OCI-LY3 (cell line): ENCODE data around the gene TWIST2.

ENCODE experiments used
- H2AFZ ChIP-seq: fragments of 200-600, 300-600 bp; shearing (Covaris generic); 2 replicates; pipeline ENCODE4 v1.6.0; 2014; ENCODE audit warnings: antibody characterized with exemption, low read depth, low read length
- H3K27ac ChIP-seq: fragments of 200-600, 300-600 bp; sonication (generic); 2 replicates; pipeline ENCODE4 v1.5.1; 2014; ENCODE audit warnings: mild to moderate bottlenecking, low read length, moderate library complexity, mixed read lengths
- H3K27me3 ChIP-seq: fragments of 200-600, 300-600 bp; sonication (generic); 2 replicates; pipeline ENCODE4 v1.6.1; 2014; ENCODE audit warnings: low read depth, low read length, mixed read lengths
- H3K36me3 ChIP-seq: fragments of 200-600, 300-600 bp; sonication (generic); replicated peaks from 2 replicates; pipeline ENCODE3; 2014; ENCODE audit warnings: low read depth, low read length, mixed read lengths
- H3K4me1 ChIP-seq: fragments of 300-600, 200-600 bp; sonication (generic); 2 replicates; pipeline ENCODE4 v1.6.1; 2014; ENCODE audit warnings: low read length, mixed read lengths
- H3K4me2 ChIP-seq: fragments of 200-600, 300-600 bp; sonication (generic); 2 replicates; pipeline ENCODE4 v1.6.1; 2014; ENCODE audit warnings: low read length, mixed read lengths
- H3K4me3 ChIP-seq: fragments of 300-600, 200-600 bp; sonication (generic); 2 replicates; pipeline ENCODE4 v1.5.1; 2014; ENCODE audit warnings: antibody characterized with exemption, mild to moderate bottlenecking, low read length, moderate library complexity
- H3K79me2 ChIP-seq: fragments of 300-600, 200-600 bp; shearing (Covaris generic); 2 replicates; pipeline ENCODE4 v1.6.1; 2014; ENCODE audit warnings: mild to moderate bottlenecking, low read length, mixed read lengths
- H3K9ac ChIP-seq: fragments of 300-600, 200-600 bp; shearing (Covaris generic); 2 replicates; pipeline ENCODE4 v1.6.0; 2014; ENCODE audit warnings: mild to moderate bottlenecking, low read length, moderate library complexity
- H3K9me3 ChIP-seq: fragments of 200-600, 300-600 bp; shearing (Covaris generic); 2 replicates; pipeline ENCODE4 v1.6.1; 2014; ENCODE audit warnings: low read length, mixed read lengths; ENCODE audit not compliant: insufficient read depth
- H4K20me1 ChIP-seq: fragments of 200-600, 300-600 bp; sonication (generic); 2 replicates; pipeline ENCODE4 v1.6.1; 2016; ENCODE audit warnings: low read length, mixed read lengths; ENCODE audit not compliant: insufficient read depth
- CTCF ChIP-seq: fragments of 200-600, 300-600 bp; sonication (generic); IDR thresholded peaks from 2 replicates; pipeline ENCODE4 v1.5.1; 2014; ENCODE audit warnings: antibody characterized with exemption, low read length, low read depth
- EZH2phosphoT487 ChIP-seq: fragments of 200-600 bp; shearing (Covaris generic); IDR thresholded peaks from 2 replicates; pipeline ENCODE4 v1.6.1; 2018; ENCODE audit warnings: antibody characterized with exemption, mixed run types, low read depth

TWIST2 gene

DNA sequence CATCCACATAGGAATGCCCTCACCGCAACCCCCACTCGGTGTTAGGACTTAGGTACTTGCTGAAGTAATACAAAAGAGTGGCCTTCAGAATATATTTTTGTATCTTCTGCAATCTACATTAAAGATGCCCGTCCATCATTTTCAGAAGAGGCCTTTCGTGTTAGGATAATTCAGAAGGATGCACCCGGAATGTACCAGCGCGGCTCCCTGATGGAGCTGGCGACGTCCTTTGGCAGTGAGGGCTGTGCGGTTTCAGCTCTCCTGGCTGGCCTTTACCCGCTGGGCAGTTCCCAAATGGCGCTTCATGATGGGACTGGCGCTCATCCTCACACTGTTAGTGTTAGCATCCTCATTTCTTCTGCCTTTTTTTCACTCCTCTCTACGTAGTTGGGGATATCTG, 15.3 kb downstream of the TWIST2 start:
- H3K27ac ChIP-seq = no peak overlapping the region
- H3K9ac ChIP-seq = no peak overlapping the region
- H3K79me2 ChIP-seq = no peaks in the 10 kb centered on the region
- no peak overlapping the region for H2AFZ ChIP-seq
- H4K20me1 ChIP-seq = no peaks in the 10 kb centered on the region
- H3K4me3 ChIP-seq = no peak overlapping the region
- no peaks in the 10 kb centered on the region for H3K36me3 ChIP-seq
- no peaks in the 10 kb centered on the region for H3K27me3 ChIP-seq
- H3K4me2 ChIP-seq = no peak overlapping the region
- H3K4me1 ChIP-seq = peaks cover 5% of the 10 kb centered on the region
- no peaks in the 10 kb centered on the region for H3K9me3 ChIP-seq
- no peak for TF ChIP-seq CTCF
- no peak for TF ChIP-seq EZH2phosphoT487

GRCh38 chr2:238863749-238864206, 15.9 kb downstream of the TWIST2 start:
- TF ChIP-seq EZH2phosphoT487 (no peak), CTCF (no peak)
- Histone ChIP-seq H3K4me3 (no peak overlapping the region), H3K4me1 (no peaks in the 10 kb centered on the region), H4K20me1 (no peaks in the 10 kb centered on the region), H2AFZ (no peak overlapping the region), H3K4me2 (no peak overlapping the region), H3K9me3 (no peaks in the 10 kb centered on the region), H3K9ac (no peak overlapping the region), H3K36me3 (no peaks in the 10 kb centered on the region), H3K79me2 (no peaks in the 10 kb centered on the region), H3K27ac (no peak overlapping the region), H3K27me3 (no peaks in the 10 kb centered on the region)

DNA sequence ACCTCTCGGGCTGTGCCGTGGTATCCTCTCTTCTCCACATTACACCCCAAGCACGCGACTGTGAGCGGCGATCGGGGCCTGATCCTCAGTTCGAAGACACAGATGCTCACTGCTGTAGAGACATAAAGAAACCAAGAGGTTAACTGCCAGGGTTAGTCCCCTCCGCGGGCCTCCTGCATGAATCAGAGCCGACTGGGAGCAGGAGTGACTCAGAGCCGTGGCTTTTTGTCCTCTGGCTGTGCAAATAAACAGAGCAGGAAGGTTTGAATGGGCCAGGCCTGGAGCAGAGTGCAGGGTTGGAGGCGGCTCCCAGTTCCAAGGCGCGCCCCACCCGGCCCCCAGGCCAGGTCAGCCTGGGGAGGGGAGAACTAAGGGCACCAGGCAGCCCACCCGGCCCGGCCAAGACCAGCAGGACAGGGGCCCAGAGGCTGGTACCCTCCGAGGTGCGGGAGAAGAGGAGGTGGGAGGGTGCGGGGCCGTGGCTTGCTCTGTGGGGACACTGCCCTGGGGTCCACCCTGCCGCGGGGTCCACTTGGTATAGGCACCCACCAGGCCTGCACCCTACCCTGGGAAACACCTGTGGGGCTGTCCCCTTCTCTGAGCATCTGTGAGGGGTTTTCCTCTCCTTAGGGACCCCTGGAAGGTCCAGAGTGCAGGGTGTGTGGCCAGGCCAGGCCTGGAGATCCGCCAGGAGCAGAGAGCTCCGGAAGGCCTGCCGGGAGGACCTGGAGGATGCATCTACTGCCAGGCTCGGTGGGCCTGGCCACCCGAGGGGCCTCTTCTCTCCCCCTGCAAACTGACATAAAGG, 16.5 kb downstream of the TWIST2 start:
- Histone ChIP-seq H2AFZ (no peak overlapping the region), H3K79me2 (no peaks in the 10 kb centered on the region), H3K4me3 (no peak overlapping the region), H3K4me1 (no peaks in the 10 kb centered on the region), H4K20me1 (no peaks in the 10 kb centered on the region), H3K9ac (no peak overlapping the region), H3K27me3 (no peaks in the 10 kb centered on the region), H3K27ac (no peak overlapping the region), H3K36me3 (no peaks in the 10 kb centered on the region), H3K9me3 (no peaks in the 10 kb centered on the region), H3K4me2 (no peak overlapping the region)
- TF ChIP-seq CTCF = no peak
- TF ChIP-seq EZH2phosphoT487 = no peak

DNA sequence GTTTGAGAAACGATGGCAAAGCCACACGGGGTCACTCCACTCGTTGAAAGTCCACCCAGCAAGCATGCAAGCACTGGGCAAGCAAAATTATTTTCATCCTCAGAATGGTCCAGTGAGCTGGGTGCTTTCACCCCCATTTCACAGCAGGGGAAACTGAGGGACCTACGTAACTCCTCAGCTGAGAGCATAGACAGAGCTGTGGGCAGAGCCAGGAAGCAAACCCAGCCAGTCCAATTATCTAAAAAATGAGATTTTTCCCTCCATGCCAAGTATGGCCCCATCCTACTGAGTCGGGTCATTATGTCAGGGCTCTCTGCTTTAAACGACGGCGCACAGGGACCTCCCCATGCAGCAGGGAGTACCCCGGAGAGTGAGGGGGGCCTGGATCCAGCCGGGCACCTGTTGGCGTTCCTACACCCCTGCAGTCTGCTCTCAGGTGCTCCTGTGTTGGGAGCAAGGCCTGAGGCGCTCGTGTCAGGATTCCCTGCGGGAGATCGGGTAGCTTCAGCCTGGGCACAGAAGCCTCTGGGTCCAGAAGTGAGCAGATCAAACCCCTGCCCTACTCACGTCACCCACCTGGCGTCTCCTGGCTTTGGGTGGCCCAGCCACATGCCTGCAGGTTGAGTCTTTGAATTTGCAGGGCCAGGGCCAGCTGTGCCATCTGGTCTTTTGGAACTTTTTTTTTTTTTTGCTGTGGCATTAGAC, 17.3 kb downstream of the TWIST2 start:
- Histone ChIP-seq H4K20me1 (no peaks in the 10 kb centered on the region), H3K4me3 (no peak overlapping the region), H3K4me2 (no peak overlapping the region), H2AFZ (no peak overlapping the region), H3K9ac (no peak overlapping the region), H3K79me2 (no peaks in the 10 kb centered on the region), H3K9me3 (no peaks in the 10 kb centered on the region), H3K4me1 (no peaks in the 10 kb centered on the region), H3K27me3 (no peaks in the 10 kb centered on the region), H3K36me3 (no peaks in the 10 kb centered on the region), H3K27ac (no peak overlapping the region)
- TF ChIP-seq CTCF = no peak
- no peak for TF ChIP-seq EZH2phosphoT487
